Breast epithelium (tissue), 4 donors: ENCODE measurements around the gene TESPA1. TPM values are rescaled to one million over a fixed set of nuclear protein-coding genes. Genes with fewer than 3 reads are reported as not detected.

Source experiments
- DNase-seq, 2 donors: peaks; one replicate each; pipeline ENCODE4 v3.0.0-alpha.2; 2019; ENCODE audit warnings: low spot score in 2 of 2
- H3K27ac ChIP-seq, 2 donors: fragments of 200-600 bp; sonication (generic) in 1 of 2; one replicate each; pipeline ENCODE4 v1.5.1; 2016 to 2019; ENCODE audit warnings: mild to moderate bottlenecking in 1 of 2
- H3K27me3 ChIP-seq, 2 donors: fragments of 200-600 bp; sonication (generic) in 1 of 2; one replicate each; pipeline versions ENCODE4 v1.5.1 to v1.6.0; 2017 to 2019; ENCODE audit warnings: control low read depth in 1 of 2, mild to moderate bottlenecking in 1 of 2
- H3K36me3 ChIP-seq: fragments of 200-600 bp; one replicate; pipeline ENCODE4 v1.5.1; 2019
- H3K4me1 ChIP-seq, 2 donors: fragments of 200-600 bp; sonication (generic); one replicate each; pipeline ENCODE4 v1.5.1; 2016 to 2019; ENCODE audit warnings: control low read depth in 1 of 2
- H3K4me3 ChIP-seq, 3 donors: fragments of 200-600 bp; sonication (generic); 1 replicate in 2 of 3; 2 replicates in 1 of 3; pipeline ENCODE4 v1.5.1; 2016 to 2019; ENCODE audit warnings: mild to moderate bottlenecking in 3 of 3, moderate library complexity in 2 of 3
- H3K9me3 ChIP-seq, 2 donors: fragments of 200-600 bp; sonication (generic) in 1 of 2; one replicate each; pipeline ENCODE4 v1.5.1; 2016 to 2019; ENCODE audit warnings: control low read depth in 1 of 2
- POLR2A ChIP-seq: fragments of 450-650 bp; IDR thresholded peaks from one replicate; pipeline ENCODE4 v1.6.1; 2016; ENCODE audit warnings: antibody characterized with exemption, mild to moderate bottlenecking, moderate library complexity
- POLR2AphosphoS5 ChIP-seq, 3 donors: sonication (generic); formaldehyde crosslinking; IDR thresholded peaks; one replicate each; pipeline ENCODE4 v1.6.1; 2017; ENCODE audit warnings: antibody characterized with exemption in 3 of 3
- intact Hi-C: fragments of 100-400 bp; cut with DNase I; formaldehyde crosslinking; loops from one replicate; pipeline ENCODE4 v1.15.1; 2023; ENCODE audit warnings: low total_unique reads
- total RNA-seq, 3 donors: library from RNA; depleted of rRNA; stranded (reverse); fragments of >200 nt; gene quantifications; one replicate each; pipeline ENCODE4 v1.1.0, GENCODE V29; 2016
- TF ChIP-seq, protein P1 (sequence below), 3 donors: fragments of 450-650 bp; IDR thresholded peaks; one replicate each; pipeline ENCODE4 v1.5.1; 2016 to 2017; ENCODE audit warnings: antibody characterized with exemption in 3 of 3, mild to moderate bottlenecking in 3 of 3, moderate library complexity in 3 of 3

TESPA1 gene
- total RNA-seq, 3 donors from 2014 or later: 1.3 to 6.2 (median 2.2) TPM

- Histone ChIP-seq H3K9me3 (no peaks in the 10 kb centered on the region), H3K4me3 (no peak overlapping the region), H3K27ac (no peak overlapping the region), H3K36me3 (no peaks in the 10 kb centered on the region), H3K27me3 (no peaks in the 10 kb centered on the region), H3K4me1 (no peaks in the 10 kb centered on the region)
- intact Hi-C loops: no loop called here
- DNase-seq: no peak
- no peak for TF ChIP-seq POLR2AphosphoS5 (IDR thresholded peaks at IDR 0.05)
- no peak for TF ChIP-seq POLR2A
- TF ChIP-seq, protein P1, sequence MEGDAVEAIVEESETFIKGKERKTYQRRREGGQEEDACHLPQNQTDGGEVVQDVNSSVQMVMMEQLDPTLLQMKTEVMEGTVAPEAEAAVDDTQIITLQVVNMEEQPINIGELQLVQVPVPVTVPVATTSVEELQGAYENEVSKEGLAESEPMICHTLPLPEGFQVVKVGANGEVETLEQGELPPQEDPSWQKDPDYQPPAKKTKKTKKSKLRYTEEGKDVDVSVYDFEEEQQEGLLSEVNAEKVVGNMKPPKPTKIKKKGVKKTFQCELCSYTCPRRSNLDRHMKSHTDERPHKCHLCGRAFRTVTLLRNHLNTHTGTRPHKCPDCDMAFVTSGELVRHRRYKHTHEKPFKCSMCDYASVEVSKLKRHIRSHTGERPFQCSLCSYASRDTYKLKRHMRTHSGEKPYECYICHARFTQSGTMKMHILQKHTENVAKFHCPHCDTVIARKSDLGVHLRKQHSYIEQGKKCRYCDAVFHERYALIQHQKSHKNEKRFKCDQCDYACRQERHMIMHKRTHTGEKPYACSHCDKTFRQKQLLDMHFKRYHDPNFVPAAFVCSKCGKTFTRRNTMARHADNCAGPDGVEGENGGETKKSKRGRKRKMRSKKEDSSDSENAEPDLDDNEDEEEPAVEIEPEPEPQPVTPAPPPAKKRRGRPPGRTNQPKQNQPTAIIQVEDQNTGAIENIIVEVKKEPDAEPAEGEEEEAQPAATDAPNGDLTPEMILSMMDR (IDR thresholded peaks at IDR 0.05): no peak
Observed at GRCh38 chr12:54968181-54968730, 16.3 kb downstream of the TESPA1 start.

GRCh38 chr12:54967461-54967860 is 17.1 kb downstream of the TESPA1 start:
- Histone ChIP-seq H3K36me3 (no peaks in the 10 kb centered on the region), H3K4me3 (no peak overlapping the region), H3K27ac (no peak overlapping the region), H3K27me3 (no peaks in the 10 kb centered on the region), H3K9me3 (no peaks in the 10 kb centered on the region), H3K4me1 (no peaks in the 10 kb centered on the region)
- TF ChIP-seq POLR2AphosphoS5 (IDR thresholded peaks at IDR 0.05): no peak
- DNase-seq: no peak
- intact Hi-C loops: no loop called here

DNA sequence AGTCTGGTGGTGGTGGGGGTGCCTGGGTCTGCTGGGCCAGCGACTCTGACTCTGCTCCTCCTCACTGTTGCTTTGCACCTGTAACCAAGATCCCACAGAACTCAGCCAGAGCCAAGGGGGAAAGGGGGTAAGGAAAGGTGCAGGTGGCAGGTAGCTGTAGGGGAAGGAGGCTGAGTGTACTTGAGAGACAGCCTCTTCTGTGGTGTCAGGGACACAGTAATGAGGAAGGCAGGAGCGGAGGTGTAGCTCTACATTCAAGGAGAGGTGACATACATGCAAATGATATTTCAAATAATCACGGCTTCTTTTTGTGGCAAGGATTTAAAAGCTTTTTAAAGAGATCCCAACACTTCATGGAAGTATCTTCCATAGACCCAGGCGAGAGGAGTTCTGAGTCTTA is 23.4 kb downstream of the TESPA1 start:
- TF ChIP-seq, protein P1 (IDR thresholded peaks at IDR 0.05): no peak
- TF ChIP-seq POLR2A: no peak
- no peak for TF ChIP-seq POLR2AphosphoS5 (IDR thresholded peaks at IDR 0.05)
- no peaks in the 10 kb centered on the region for H3K4me1 ChIP-seq
- no peaks in the 10 kb centered on the region for H3K27me3 ChIP-seq
- H3K4me3 ChIP-seq: no peak overlapping the region
- H3K36me3 ChIP-seq: no peaks in the 10 kb centered on the region
- no peaks in the 10 kb centered on the region for H3K9me3 ChIP-seq
- no peak overlapping the region for H3K27ac ChIP-seq
- no peak for DNase-seq
- intact Hi-C loops: no loop called here

DNA sequence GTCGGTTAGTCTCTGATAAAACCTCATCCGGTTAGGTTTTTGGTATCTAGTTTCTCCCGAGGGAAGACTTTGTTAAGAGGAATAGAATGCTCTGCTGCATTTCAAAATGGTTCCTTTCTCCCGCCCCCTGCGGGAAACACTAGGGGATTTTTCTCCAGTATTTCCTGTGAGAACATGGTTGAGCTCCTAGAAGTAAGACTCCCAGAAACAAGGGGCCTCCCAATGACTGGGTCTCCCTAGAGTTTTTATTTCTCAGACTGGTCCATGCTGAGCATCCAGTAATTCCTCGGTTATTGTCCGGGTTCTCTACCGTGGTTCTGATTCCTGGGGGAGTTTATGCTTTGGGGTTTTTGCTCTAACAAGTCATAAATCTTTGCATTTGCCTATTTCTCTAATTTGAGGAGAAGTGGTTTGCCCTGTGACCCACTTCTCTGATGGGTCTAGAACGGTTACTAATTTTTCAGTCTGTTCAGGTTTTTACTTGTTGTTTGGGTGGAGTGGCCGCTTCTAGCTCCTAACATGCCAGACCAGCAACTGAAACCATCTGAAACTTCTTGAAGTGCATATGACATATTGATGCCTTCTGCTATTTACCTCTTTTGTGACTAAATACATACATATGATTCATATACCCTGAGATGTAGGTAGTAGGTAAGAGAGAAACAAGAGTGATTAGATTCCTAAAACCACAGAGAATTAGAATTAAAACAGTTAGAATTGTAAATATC is 25.1 kb downstream of the TESPA1 start:
- no peak for DNase-seq
- Histone ChIP-seq H3K9me3 (no peaks in the 10 kb centered on the region), H3K27ac (no peak overlapping the region), H3K27me3 (no peaks in the 10 kb centered on the region), H3K4me1 (no peaks in the 10 kb centered on the region), H3K36me3 (no peaks in the 10 kb centered on the region), H3K4me3 (no peak overlapping the region)
- no peak for TF ChIP-seq POLR2A
- no peak for TF ChIP-seq POLR2AphosphoS5 (IDR thresholded peaks at IDR 0.05)
- TF ChIP-seq, protein P1 (IDR thresholded peaks at IDR 0.05): no peak
- intact Hi-C loops: no loop called here

DNA sequence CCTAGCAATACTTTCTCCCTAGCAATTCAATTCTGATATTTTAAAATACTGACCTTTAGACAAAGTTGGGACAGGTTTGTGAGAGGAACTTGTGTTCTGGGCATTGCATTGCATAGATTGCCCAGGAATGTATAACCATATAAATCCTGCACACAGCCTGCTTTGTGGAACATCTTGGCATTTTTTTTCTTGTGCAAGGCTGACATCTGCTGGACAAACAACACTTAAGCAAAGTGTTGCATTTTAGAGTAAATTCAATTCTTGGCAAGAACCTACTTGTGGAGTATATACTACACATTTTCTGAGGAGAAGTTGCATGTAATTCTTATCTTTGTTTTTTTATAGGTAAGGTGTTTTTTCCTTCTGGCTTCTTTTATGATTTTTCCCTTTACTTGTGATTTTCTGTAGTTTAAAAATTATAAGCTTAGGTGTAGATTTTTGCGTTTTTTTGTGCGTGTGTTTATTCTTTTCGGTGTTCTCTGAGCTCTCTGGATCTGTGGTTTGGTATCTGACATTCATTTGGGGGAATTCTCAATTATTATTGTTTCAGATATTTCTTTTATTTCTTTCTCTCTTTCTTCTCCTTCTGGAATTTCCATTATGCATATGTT is 26.4 kb downstream of the TESPA1 start:
- TF ChIP-seq, protein P1 (IDR thresholded peaks at IDR 0.05): peak; percentile 19 to 77 (median 71)
- no peak for TF ChIP-seq POLR2A
- TF ChIP-seq POLR2AphosphoS5 (IDR thresholded peaks at IDR 0.05): no peak
- H3K9me3 ChIP-seq: no peaks in the 10 kb centered on the region
- H3K27ac ChIP-seq: no peak overlapping the region
- no peaks in the 10 kb centered on the region for H3K4me1 ChIP-seq
- DNase-seq: no peak
- no peaks in the 10 kb centered on the region for H3K27me3 ChIP-seq
- no peaks in the 10 kb centered on the region for H3K36me3 ChIP-seq
- intact Hi-C loops: no loop called here
- H3K4me3 ChIP-seq: no peak overlapping the region
